Kidney (tissue), 14 donors: ENCODE measurements around the gene PPP2R2C. TPM values are rescaled to one million over a fixed set of nuclear protein-coding genes. Genes with fewer than 3 reads are reported as not detected.

Experiments used
- DNase-seq, 5 donors: peaks; one replicate each; pipeline ENCODE4 v3.0.0-alpha.2; 2013 to 2020
- FAIRE-seq: peaks from 2 replicates; lab custom pipeline; 2012; peaks lifted over from hg19 to GRCh38; lab: Jason Lieb, UNC
- H3K27ac ChIP-seq, 2 donors: one replicate each; pipeline ENCODE4 v1.7.0; 2013; ENCODE audit warnings: low read depth in 2 of 2, low read length in 2 of 2, inconsistent platforms in 1 of 2
- H3K27me3 ChIP-seq: one replicate; pipeline ENCODE4 v1.7.1; 2013; ENCODE audit warnings: low read length, inconsistent platforms; ENCODE audit not compliant: control insufficient read depth, insufficient read depth
- H3K36me3 ChIP-seq, 3 donors: one replicate each; pipeline versions ENCODE4 v1.7.0 to v1.7.1; 2013; ENCODE audit warnings: low read length in 3 of 3, control low read depth in 1 of 3, inconsistent platforms in 1 of 3; ENCODE audit not compliant: insufficient read depth in 3 of 3, control insufficient read depth in 2 of 3
- H3K4me1 ChIP-seq, 3 donors: one replicate each; pipeline versions ENCODE4 v1.7.0 to v1.7.1; 2013; ENCODE audit warnings: low read length in 3 of 3, inconsistent platforms in 1 of 3, low read depth in 1 of 3; ENCODE audit not compliant: control insufficient read depth in 2 of 3, insufficient read depth in 2 of 3
- H3K4me3 ChIP-seq, 3 donors: one replicate each; pipeline versions ENCODE4 v1.7.0 to v1.8.1; 2013; ENCODE audit warnings: low read length in 3 of 3, control low read depth in 1 of 3, inconsistent platforms in 1 of 3
- H3K9ac ChIP-seq, 3 donors: one replicate each; pipeline versions ENCODE4 v1.7.0 to v1.7.1; 2013; ENCODE audit warnings: low read length in 3 of 3, control low read depth in 1 of 3, inconsistent platforms in 1 of 3
- H3K9me3 ChIP-seq, 3 donors: one replicate each; pipeline versions ENCODE4 v1.7.0 to v1.7.1; 2013; ENCODE audit warnings: low read length in 3 of 3, control low read depth in 1 of 3, inconsistent platforms in 1 of 3; ENCODE audit not compliant: control insufficient read depth in 2 of 3, insufficient read depth in 1 of 3
- intact Hi-C: fragments of 100-400 bp; cut with DNase I; formaldehyde crosslinking; loops from one replicate; pipeline ENCODE4 v1.11.1; 2022
- polyA plus RNA-seq: library from polyadenylated mRNA; stranded (reverse); fragments of 350-450 nt; fragmentation: Illumina TruSeq; extraction: RNeasy Lipid Tissue Mini Kit (QIAGEN cat#74804); gene quantifications from one replicate; pipeline ENCODE4 v1.2.3, GENCODE V29; 2014; ENCODE audit warnings: low read depth, low replicate concordance; ENCODE audit not compliant: insufficient read depth
- total RNA-seq: library from RNA; stranded (reverse); fragmentation: NEBNext Ultra II Directional; extraction: Animal tissue kit (Norgen Biotek cat#: 25700); gene quantifications from one replicate; pipeline ENCODE4 v1.2.1, GENCODE V29; 2021
- TF ChIP-seq, protein P1 (sequence below): IDR thresholded peaks from 3 replicates; pipeline ENCODE4 v1.5.1; 2012; ENCODE audit warnings: mild to moderate bottlenecking, moderate library complexity, borderline replicate concordance; ENCODE audit not compliant: insufficient read depth; ENCODE audit errors: extremely low read depth
- donor health status: control.
- donor health status: control.
- donor health status: control.
- donor health status: control.
- donor health status: control.
- donor health status: DM: yes; HTN: yes; CAD: no.
- donor health status: Normal renal cell carcinoma (clear cell type).

PPP2R2C gene
- total and polyA plus RNA-seq, 2 donors from 2014 or later, result 0.39 to 0.82 TPM

- Histone ChIP-seq H3K4me3 (no peak overlapping the region), H3K9ac (no peak overlapping the region), H3K36me3 (peaks cover 0 to 8% (median 0%) of the 10 kb centered on the region in 3 donors), H3K27me3 (no peaks in the 10 kb centered on the region), H3K4me1 (no peaks in the 10 kb centered on the region), H3K27ac (no peak overlapping the region), H3K9me3 (no peaks in the 10 kb centered on the region)
- TF ChIP-seq, protein P1, sequence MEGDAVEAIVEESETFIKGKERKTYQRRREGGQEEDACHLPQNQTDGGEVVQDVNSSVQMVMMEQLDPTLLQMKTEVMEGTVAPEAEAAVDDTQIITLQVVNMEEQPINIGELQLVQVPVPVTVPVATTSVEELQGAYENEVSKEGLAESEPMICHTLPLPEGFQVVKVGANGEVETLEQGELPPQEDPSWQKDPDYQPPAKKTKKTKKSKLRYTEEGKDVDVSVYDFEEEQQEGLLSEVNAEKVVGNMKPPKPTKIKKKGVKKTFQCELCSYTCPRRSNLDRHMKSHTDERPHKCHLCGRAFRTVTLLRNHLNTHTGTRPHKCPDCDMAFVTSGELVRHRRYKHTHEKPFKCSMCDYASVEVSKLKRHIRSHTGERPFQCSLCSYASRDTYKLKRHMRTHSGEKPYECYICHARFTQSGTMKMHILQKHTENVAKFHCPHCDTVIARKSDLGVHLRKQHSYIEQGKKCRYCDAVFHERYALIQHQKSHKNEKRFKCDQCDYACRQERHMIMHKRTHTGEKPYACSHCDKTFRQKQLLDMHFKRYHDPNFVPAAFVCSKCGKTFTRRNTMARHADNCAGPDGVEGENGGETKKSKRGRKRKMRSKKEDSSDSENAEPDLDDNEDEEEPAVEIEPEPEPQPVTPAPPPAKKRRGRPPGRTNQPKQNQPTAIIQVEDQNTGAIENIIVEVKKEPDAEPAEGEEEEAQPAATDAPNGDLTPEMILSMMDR, result no peak
- DNase-seq (no peak), FAIRE-seq (no peak)
- intact Hi-C loops, result no loop called here
These were observed 177.6 kb downstream of the PPP2R2C start for GRCh38 chr4:6294705-6295421.

GRCh38 chr4:6293661-6294060, 178.8 kb downstream of the PPP2R2C start:
- no peak for DNase-seq
- Histone ChIP-seq H3K9me3 (no peaks in the 10 kb centered on the region), H3K4me1 (no peaks in the 10 kb centered on the region), H3K27ac (no peak overlapping the region), H3K36me3 (peaks cover 0 to 11% (median 3%) of the 10 kb centered on the region in 3 donors), H3K27me3 (no peaks in the 10 kb centered on the region), H3K4me3 (no peak overlapping the region), H3K9ac (no peak overlapping the region)
- no peak for FAIRE-seq
- intact Hi-C loops, result no loop called here
- TF ChIP-seq, protein P1, result no peak

GRCh38 chr4:6293097-6293445, 179.3 kb downstream of the PPP2R2C start:
- H3K9ac ChIP-seq, result no peak overlapping the region
- H3K36me3 ChIP-seq, result peaks cover 0 to 11% (median 5%) of the 10 kb centered on the region in 3 donors
- H3K4me1 ChIP-seq, result no peaks in the 10 kb centered on the region
- H3K27me3 ChIP-seq, result no peaks in the 10 kb centered on the region
- intact Hi-C loops, result no loop called here
- TF ChIP-seq, protein P1, result no peak
- DNase-seq, result no peak
- no peaks in the 10 kb centered on the region for H3K9me3 ChIP-seq
- no peak overlapping the region for H3K27ac ChIP-seq
- no peak for FAIRE-seq
- no peak overlapping the region for H3K4me3 ChIP-seq
